ENCODE data around the gene OR6C3. TPM values are rescaled to one million over a fixed set of nuclear protein-coding genes. Genes with fewer than 3 reads are reported as not detected.
"Not testable (repeated sequence)": the region's sequence is repeated elsewhere in the genome, so short reads cannot be mapped to it uniquely, and the experiment has no call there.

Gene OR6C3
- polyA plus RNA-seq (ENCODE audit: low read depth in 6 of 6): not detected

DNA sequence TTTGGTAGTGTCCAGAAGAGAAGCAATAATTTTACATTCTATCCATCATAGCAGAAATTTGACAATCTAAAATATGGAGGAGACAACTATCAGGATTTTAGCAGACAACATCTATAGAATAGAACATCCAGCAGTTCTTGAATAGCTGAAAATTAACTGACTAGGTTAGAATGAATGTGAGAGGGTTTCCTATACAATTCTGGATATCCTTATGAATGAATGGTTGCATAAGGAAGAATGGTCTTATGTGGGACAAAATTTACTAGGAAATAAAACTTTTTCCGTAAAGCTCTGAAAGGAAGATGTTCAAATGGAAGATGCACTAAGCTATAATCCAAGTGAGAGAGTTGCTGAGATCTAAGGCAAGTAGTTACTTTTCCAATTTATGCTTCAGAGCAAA, at the start of gene OR6C3:
TSS of gene OR6C3 (plus strand) at position 301 of the 400 bp plus-strand sequence. CDS start 955 bp downstream, outside the sequence.
- no peak within 1 kb of the TSS for H3K27ac Mint-ChIP-seq
- no peaks in the 10 kb centered on the region for H3K4me1 Mint-ChIP-seq
- H3K27me3 Mint-ChIP-seq: peaks cover 12 to 29% (median 27%) of the 10 kb centered on the region in 3 donors
- no peak within 1 kb of the TSS for H3K4me3 Mint-ChIP-seq
- DNase-seq: no peak
- H3K9me3 Mint-ChIP-seq: peaks cover 0 to 2% (median 0%) of the 10 kb centered on the region in 7 donors
- no peak for ATAC-seq (ENCODE audit: low read depth in 2 of 2)
- no peaks in the 10 kb centered on the region for H3K36me3 Mint-ChIP-seq

GRCh38 chr12:55280991-55281390, 49.6 kb upstream of the OR6C3 start:
- Mint-ChIP-seq H3K36me3 (no peaks in the 10 kb centered on the region), H3K4me3 (no peak overlapping the region), H3K4me1 (no peaks in the 10 kb centered on the region), H3K27me3 (peaks cover 19 to 30% (median 29%) of the 10 kb centered on the region in 3 donors), H3K27ac (no peak overlapping the region), H3K9me3 (peaks cover 0 to 3% (median 0%) of the 10 kb centered on the region in 7 donors)
- ATAC-seq (ENCODE audit: low read depth in 2 of 2) (no peak), DNase-seq (no peak)

- DNase-seq (no peak), ATAC-seq (ENCODE audit: low read depth in 2 of 2) (no peak)
- Mint-ChIP-seq H3K4me1 (no peaks in the 10 kb centered on the region), H3K9me3 (no peaks in the 10 kb centered on the region), H3K27ac (no peak overlapping the region), H3K36me3 (no peaks in the 10 kb centered on the region), H3K27me3 (peaks cover 16 to 19% (median 17%) of the 10 kb centered on the region in 3 donors), H3K4me3 (no peak overlapping the region)
Measured at GRCh38 chr12:55289999-55290398, 40.5 kb upstream of the OR6C3 start.

DNA sequence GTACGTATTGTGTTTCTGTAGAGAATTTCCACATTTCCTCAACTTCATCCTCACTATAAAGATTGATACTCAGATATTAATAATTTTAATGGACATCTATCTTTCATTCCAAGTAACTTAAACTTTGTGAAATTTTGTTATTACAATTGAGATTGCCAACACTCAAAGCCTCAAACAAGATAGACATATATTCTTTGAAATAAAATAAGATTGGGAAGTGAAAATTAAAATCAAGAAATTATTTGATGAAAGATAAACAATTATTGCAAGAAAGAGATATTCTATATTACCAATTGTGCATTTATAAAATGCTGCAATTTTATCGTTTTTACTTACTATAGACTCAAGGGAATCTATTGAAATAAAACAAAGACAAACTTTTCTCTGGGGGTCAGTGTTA, 34.1 kb upstream of the OR6C3 start, which contains the start of gene OR6C6:
TSS of gene OR6C6 (minus strand) at position 101 of the 400 bp plus-strand sequence. CDS start 1,337 bp downstream, outside the sequence.
- Mint-ChIP-seq H3K27me3 (peaks cover 19 to 41% (median 20%) of the 10 kb centered on the region in 3 donors), H3K9me3 (peaks cover 0 to 12% (median 0%) of the 10 kb centered on the region in 7 donors), H3K4me3 (no peak within 1 kb of the TSS), H3K4me1 (no peaks in the 10 kb centered on the region), H3K36me3 (no peaks in the 10 kb centered on the region), H3K27ac (no peak within 1 kb of the TSS)
- no peak for DNase-seq
- no peak for ATAC-seq (ENCODE audit: low read depth in 2 of 2)

- Mint-ChIP-seq H3K9me3 (peaks cover 0 to 2% (median under 1%) of the 10 kb centered on the region in 7 donors), H3K27me3 (peaks cover 13 to 24% (median 17%) of the 10 kb centered on the region in 3 donors), H3K27ac (no peak within 1 kb of the TSS), H3K4me3 (no peak within 1 kb of the TSS), H3K36me3 (peaks cover 0 to 3% of the 10 kb centered on the region in 2 donors), H3K4me1 (no peaks in the 10 kb centered on the region)
- DNase-seq: no peak
- ATAC-seq (ENCODE audit: low read depth in 2 of 2): no peak
Measured at GRCh38 chr12:55314043-55314442, 16.5 kb upstream of the OR6C3 start, which contains the start of gene OR6C1. TSS of gene OR6C1 (plus strand) at chr12:55314343. CDS start at chr12:55320600, 6,257 bp downstream.

- Mint-ChIP-seq H3K4me3 (no peak overlapping the region), H3K9me3 (peaks cover 0 to 11% (median 6%) of the 10 kb centered on the region in 7 donors), H3K4me1 (no peaks in the 10 kb centered on the region), H3K27me3 (peaks cover 8 to 28% (median 11%) of the 10 kb centered on the region in 3 donors), H3K27ac (no peak overlapping the region), H3K36me3 (peaks cover 0 to 7% of the 10 kb centered on the region in 2 donors)
- DNase-seq (no peak), ATAC-seq (ENCODE audit: low read depth in 2 of 2) (no peak)
Measured at GRCh38 chr12:55320201-55320600, 10.3 kb upstream of the OR6C3 start.

DNA sequence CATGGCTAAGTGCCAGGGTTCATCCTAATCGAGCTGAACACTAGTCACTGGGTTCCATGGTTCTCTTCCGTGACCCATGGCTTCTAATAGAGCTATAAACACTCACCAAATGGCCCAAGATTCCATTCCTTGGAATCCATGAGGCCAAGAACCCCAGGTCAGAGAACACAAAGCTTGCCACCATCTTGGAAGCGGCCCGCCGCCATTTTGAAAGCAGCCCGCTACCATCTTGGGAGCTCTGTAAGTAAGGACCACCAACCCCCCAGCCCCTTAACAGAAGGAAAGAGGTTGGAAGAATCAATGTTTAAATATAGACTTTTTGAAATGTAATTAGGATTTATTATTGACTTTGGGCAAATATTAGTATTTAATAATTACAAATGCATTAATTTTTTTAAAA, 4.7 kb upstream of the OR6C3 start:
- not testable (repeated sequence) for H3K4me1 Mint-ChIP-seq, H3K9me3 Mint-ChIP-seq, H3K27ac Mint-ChIP-seq

GRCh38 chr12:55336002-55336401, 5.5 kb downstream of the OR6C3 start:
- no peaks in the 10 kb centered on the region for H3K36me3 Mint-ChIP-seq
- no peak overlapping the region for H3K27ac Mint-ChIP-seq
- DNase-seq (no peak), ATAC-seq (ENCODE audit: low read depth in 2 of 2) (no peak)
- no peaks in the 10 kb centered on the region for H3K9me3 Mint-ChIP-seq
- H3K4me3 Mint-ChIP-seq: no peak overlapping the region
- peaks cover 8 to 17% (median 15%) of the 10 kb centered on the region in 3 donors for H3K27me3 Mint-ChIP-seq
- H3K4me1 Mint-ChIP-seq: no peaks in the 10 kb centered on the region

More for the DNA sequence above, 4.7 kb upstream of the OR6C3 start:
- not testable (repeated sequence) for H3K4me3 Mint-ChIP-seq; ATAC-seq (ENCODE audit: low read depth in 2 of 2); H3K36me3 Mint-ChIP-seq; DNase-seq
- peaks cover 17 to 31% (median 22%) of the 10 kb centered on the region in 3 donors for H3K27me3 Mint-ChIP-seq

DNA sequence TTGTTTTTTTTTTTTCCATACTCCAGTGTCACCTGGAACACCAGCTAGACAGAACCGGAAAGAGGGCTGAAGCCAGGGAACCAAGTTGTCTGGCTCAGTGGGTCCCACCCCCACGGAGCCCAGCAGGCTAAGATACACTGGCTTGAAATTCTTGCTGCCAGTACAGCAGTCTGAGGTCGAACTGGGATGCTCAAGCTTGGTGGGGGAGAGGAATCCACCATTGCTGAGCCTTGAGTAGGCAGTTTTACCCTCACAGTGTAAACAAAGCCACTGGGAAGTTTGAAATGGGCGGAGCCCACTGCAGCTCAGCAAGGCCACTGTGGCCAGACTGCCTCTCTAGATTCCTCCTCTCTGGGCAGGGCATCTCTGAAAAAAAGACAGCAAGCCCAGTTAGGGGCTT, 24.8 kb downstream of the OR6C3 start:
- Mint-ChIP-seq H3K36me3 (peaks cover 0 to 13% of the 10 kb centered on the region in 2 donors), H3K27me3 (peaks cover 13 to 48% (median 35%) of the 10 kb centered on the region in 3 donors), H3K9me3 (peaks cover 3 to 17% (median 13%) of the 10 kb centered on the region in 7 donors)
- H3K4me1 Mint-ChIP-seq; ATAC-seq (ENCODE audit: low read depth in 2 of 2); H3K4me3 Mint-ChIP-seq; DNase-seq; H3K27ac Mint-ChIP-seq: not testable (repeated sequence)

GRCh38 chr12:55362675-55363074, 32.1 kb downstream of the OR6C3 start, which contains the start of gene OR6C75:
TSS of gene OR6C75 (plus strand) at chr12:55362975. CDS start at chr12:55365111, 2,136 bp downstream.
- peaks cover 17 to 50% (median 32%) of the 10 kb centered on the region in 3 donors for H3K27me3 Mint-ChIP-seq
- H3K36me3 Mint-ChIP-seq: no peaks in the 10 kb centered on the region
- ATAC-seq (ENCODE audit: low read depth in 2 of 2) (no peak), DNase-seq (no peak)
- H3K9me3 Mint-ChIP-seq: peaks cover 0 to 2% (median 0%) of the 10 kb centered on the region in 7 donors
- H3K27ac Mint-ChIP-seq: no peak within 1 kb of the TSS
- H3K4me3 Mint-ChIP-seq: no peak within 1 kb of the TSS
- H3K4me1 Mint-ChIP-seq: no peaks in the 10 kb centered on the region

GRCh38 chr12:55365086-55365485, 34.5 kb downstream of the OR6C3 start:
- DNase-seq (no peak), ATAC-seq (ENCODE audit: low read depth in 2 of 2) (no peak)
- H3K4me3 Mint-ChIP-seq: no peak overlapping the region
- no peaks in the 10 kb centered on the region for H3K9me3 Mint-ChIP-seq
- peaks cover 17 to 38% (median 25%) of the 10 kb centered on the region in 3 donors for H3K27me3 Mint-ChIP-seq
- H3K36me3 Mint-ChIP-seq: no peaks in the 10 kb centered on the region
- no peak overlapping the region for H3K27ac Mint-ChIP-seq
- no peaks in the 10 kb centered on the region for H3K4me1 Mint-ChIP-seq

- DNase-seq (no peak), ATAC-seq (ENCODE audit: low read depth in 2 of 2) (no peak)
- Mint-ChIP-seq H3K27me3 (peaks cover 0 to 16% (median 2%) of the 10 kb centered on the region in 3 donors), H3K4me3 (no peak overlapping the region), H3K9me3 (no peaks in the 10 kb centered on the region), H3K27ac (no peak overlapping the region), H3K36me3 (no peaks in the 10 kb centered on the region), H3K4me1 (no peaks in the 10 kb centered on the region)
Measured at GRCh38 chr12:55372521-55372920, 42.0 kb downstream of the OR6C3 start.
